Tongue (tissue), 3 donors: ENCODE measurements around the gene CHD8. TPM values are rescaled to one million over a fixed set of nuclear protein-coding genes. Genes with fewer than 3 reads are reported as not detected.
"Not testable (repeated sequence)": the region's sequence is repeated elsewhere in the genome, so short reads cannot be mapped to it uniquely, and the experiment has no call there.

ENCODE experiments used
- DNase-seq: peaks from one replicate; pipeline ENCODE4 v3.0.0-alpha.2; 2015
- small RNA-seq: library from RNA; depleted of rRNA; stranded (forward); fragments of <200 nt; gene quantifications from one replicate; pipeline ENCODE3, GENCODE V24; 2014; ENCODE audit warnings: low replicate concordance
- total RNA-seq: library from RNA; depleted of rRNA; stranded (reverse); fragments of >200 nt; gene quantifications from one replicate; pipeline ENCODE4 v1.2.3, GENCODE V29; 2014

The CHD8 gene
- total RNA-seq, 1 donor from 2014 or later, result 48.0 TPM

DNA sequence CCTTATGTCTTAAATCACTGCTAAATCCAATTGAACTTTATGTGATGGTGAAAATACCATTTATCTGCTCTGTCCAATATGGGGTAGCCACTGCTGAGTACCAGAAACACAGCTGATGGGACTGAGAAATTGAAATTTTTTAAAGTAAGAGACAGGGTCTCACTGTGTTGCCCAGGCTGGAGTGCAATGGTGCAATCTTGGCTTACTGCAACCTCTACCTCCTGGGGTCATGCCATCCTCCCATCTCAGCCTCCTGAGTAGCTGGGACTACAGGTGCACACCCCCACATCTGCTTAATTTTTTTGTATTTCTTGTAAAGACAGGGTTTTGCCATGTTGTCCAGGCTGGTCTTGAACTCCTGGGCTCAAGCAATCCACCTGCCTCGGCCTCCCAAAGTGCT, 83.1 kb downstream of the CHD8 start:
- not testable (repeated sequence) for DNase-seq

DNA sequence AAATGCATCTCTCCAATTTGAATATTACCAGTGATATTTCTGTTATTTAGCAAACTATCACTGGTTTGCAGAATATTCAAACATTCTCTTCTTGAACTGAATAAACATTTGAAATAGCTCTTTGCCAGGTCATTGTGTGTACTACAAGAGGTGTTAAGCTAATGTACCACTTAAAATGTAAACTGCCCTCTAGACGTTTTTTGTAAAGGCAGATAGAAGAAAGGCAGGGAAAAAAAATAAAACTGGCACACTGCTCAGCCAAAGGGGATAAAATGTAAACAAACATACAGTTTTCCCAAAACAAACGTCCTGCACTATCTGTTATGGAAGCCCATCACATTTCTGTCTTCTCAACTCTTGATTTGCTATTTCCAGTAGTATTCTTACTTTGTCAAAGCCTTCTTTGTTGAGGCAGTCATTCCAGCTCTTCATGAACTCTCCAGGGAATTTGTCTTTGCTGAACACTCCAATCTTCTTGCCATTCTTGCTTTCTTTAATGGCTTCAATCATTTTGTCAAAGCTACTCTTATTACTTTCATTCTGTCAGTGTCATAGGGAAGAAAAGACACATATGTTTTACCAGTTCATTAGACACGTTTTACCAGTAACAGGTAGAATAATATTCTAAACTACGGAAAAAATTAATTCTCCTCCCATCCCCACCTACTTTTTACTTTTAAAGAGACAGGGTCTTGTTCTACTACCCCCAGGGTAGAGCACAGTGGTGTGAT, 85.8 kb downstream of the CHD8 start:
- no peak for DNase-seq

DNA sequence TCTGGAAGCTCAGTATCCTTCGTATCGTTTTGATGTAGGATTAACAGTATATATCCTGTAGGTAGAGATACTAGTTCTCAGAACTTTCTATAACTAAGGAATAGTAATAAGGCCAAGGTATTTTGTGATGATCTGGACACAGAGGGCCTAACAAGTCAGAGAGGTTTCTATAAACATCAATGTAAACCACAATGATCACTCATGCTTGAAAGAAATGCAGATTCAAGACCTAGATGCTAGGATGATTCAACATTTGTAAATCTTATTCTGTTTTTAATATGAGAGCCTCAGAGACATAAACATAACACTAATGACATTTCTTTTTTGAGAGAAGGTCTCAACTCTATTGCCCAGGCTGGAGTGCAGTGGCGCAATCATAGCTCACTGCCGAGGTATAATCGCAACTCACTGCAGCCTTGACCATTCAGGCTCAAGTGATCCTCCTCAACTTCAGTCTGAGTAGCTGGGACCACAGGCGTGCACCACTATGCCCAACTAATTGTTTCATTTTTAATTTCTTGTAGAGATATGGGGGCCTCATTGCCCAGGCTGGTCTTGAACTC, 88.3 kb downstream of the CHD8 start:
- DNase-seq, result no peak

DNA sequence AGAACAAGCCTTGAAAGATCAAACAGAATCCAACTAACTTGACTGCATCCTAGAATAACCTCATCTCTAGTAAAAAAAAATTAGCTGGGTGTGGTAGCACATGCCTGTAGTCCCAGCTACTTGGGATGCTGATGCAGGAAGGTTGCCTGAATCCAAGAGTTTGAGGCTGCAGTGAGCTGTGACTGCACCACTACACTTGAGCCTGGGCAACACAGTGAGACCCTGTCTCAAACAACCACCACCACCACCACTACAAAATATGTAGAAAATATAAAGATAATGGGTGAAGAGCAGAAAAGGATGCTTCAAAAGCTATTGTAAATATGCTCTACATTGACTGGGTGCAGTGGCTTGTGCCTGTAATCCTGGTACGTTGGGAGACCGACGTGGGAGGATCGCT, 99.4 kb downstream of the CHD8 start:
- DNase-seq, result no peak

DNA sequence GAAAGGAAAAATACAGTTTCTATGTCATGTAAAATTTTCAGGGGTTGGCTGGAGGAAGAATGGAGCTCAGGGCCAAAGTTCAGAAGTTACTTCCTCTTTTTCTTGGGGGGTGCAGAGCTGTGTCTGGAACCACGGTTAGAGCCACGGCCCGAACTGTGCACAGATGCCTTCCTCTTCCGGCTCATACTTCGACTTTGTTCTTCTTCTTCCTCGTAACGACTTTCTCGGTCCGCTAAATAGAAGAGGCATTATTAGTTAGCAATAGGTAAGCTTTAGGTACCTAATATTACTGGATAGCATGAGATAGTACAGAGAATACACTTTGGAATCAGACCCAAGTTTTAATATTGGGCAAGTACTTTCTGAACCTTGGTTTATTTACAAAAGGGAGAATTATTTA, 103.3 kb downstream of the CHD8 start:
- DNase-seq, result no peak

DNA sequence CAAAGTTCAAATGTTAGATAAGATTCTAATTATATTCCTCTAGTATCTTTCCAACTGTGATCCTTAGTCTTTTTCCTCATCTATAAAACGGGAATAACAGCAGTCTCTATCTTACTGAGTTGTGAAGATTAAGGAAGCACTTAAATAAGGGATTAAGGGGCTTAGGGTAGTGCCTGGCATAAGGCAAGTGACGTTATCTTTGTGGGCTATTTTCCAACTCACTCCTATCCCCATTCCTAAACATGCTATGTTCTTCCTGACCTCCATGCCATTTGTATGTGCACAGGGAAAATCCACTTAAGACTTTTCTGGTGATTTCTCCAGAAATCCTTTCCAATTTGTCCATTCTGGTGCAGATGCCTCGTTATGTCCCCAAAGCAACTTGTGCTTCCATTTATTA, 105.4 kb downstream of the CHD8 start:
- peak; percentile 38 for DNase-seq

DNA sequence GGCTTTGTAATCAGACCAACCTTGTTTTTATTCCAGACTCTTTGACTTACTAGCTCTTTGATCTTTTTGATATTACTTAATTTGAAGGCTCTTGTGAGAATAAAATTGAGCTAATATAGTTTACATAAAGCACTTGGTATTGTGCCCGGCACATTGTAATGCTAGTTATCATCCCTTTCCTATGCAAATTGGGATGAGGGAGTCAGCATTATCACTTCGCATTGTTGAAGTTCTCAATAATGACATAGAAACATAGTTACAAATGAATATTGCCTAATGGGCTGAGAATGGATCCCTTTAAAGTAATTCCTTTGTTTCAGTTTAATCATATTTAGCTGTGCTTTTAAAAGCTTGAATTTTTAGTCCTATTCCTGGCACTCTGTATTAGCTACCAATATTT, 108.7 kb downstream of the CHD8 start:
- DNase-seq, result no peak

DNA sequence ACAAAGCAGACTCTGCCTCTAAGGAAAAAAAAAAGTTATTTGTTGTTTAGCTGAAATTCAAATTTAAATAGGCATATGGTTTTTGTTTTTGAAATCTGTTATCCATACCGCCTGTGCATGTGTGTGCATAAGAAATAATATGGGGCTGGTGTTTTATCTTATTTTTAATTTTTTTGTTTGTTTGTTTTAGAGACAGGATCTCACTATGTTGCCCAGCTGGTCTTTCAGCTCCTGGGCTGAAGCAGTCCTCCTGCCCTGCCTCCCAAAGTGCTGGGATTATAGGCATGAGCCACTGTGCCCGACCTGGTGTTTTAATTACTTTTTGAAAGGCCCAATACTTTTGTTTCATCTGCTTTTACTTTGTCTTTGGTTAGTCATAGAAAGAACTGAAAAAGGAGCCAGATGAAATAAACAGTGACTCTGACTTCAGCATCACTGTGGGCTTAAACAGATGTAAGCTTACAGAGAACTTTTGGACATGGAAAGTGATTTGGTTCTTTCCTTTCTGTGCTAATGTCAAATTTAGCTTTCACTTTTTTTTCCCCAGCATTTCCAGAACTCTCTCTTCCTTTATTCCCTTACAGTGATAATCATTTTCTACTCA, 109.3 kb downstream of the CHD8 start:
- DNase-seq, result peak; percentile 16

DNA sequence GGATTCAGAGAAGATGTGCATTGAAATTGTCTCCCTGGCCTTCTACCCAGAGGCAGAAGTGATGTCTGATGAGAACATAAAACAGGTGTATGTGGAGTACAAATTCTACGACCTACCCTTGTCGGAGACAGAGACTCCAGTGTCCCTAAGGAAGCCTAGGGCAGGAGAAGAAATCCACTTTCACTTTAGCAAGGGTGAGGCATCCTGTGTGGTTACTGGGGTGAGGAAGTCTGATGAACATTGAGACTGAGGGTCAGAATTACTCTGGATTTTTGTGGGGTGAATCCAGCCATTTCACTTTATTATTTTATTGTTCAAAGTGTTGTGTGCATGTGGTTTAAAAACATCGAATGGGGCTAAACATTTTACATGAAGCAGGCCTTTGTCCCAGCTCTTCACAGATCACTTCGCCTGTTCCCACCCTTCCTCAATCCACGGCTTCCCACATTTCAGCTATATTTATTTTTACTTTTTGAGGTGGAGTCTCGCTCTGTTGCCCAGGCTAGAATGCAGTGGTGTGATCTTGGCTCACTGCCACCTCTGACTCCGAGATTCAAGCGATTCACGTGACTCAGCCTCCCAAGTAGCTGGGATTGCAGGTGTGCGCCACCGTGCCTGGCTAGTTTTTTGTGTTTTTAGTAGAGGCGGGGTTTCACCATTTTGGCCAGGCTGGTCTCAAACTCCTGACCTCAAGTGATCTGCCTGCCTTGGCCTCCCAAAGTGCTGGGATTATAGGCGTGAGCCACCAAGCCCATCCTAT, 112.7 kb downstream of the CHD8 start:
- no peak for DNase-seq

Small RNAs within 50 kb of the gene (small RNA-seq; reads per million reads assigned to genes)
- gene RN7SL650P, result not detected
- gene SNORD8, result 2,065 reads per million, percentile 99 among the genes with 10 or more reads in this experiment
- gene SNORD9, result 38.6 reads per million, percentile 96 among the genes with 10 or more reads in this experiment

Other genes starting within 250 kb of the CHD8 start
- gene HNRNPC, start 186.7 kb downstream of the CHD8 start, total RNA-seq, result 509 TPM
- 0.41 TPM for gene RPGRIP1, start 176.0 kb downstream of the CHD8 start, total RNA-seq
- 67.5 TPM for gene SUPT16H, start 72.1 kb downstream of the CHD8 start, total RNA-seq
- gene RAB2B, start 20.8 kb upstream of the CHD8 start, total RNA-seq, result 17.8 TPM
- gene TOX4, start 21.1 kb upstream of the CHD8 start, total RNA-seq, result 38.2 TPM
- gene METTL3, start 55.2 kb upstream of the CHD8 start, total RNA-seq, result 61.1 TPM
- 9.0 TPM for gene SALL2, start 70.2 kb upstream of the CHD8 start, total RNA-seq
- not detected for gene OR10G3, start 124.0 kb upstream of the CHD8 start, total RNA-seq
- gene OR10G2, start 178.8 kb upstream of the CHD8 start, total RNA-seq, result not detected
- not detected for gene OR4E2, start 197.7 kb upstream of the CHD8 start, total RNA-seq
- gene OR4E1, start 217.7 kb upstream of the CHD8 start, total RNA-seq, result not detected